Keratinocyte (primary cell): Measurements from ENCODE around the gene PTPRT. TPM values are rescaled to one million over a fixed set of nuclear protein-coding genes. Genes with fewer than 3 reads are reported as not detected.

Source experiments
- DNase-seq: peaks from one replicate; pipeline ENCODE4 v3.0.0-alpha.2; 2011; ENCODE audit warnings: low read depth, missing footprints, low spot score
- FAIRE-seq: peaks from 2 replicates; lab custom pipeline; 2011; peaks lifted over from hg19 to GRCh38; lab: Jason Lieb, UNC
- H2AFZ ChIP-seq: 2 replicates; pipeline ENCODE4 v1.6.0; 2012; ENCODE audit warnings: low read length, control low read depth, inconsistent platforms; ENCODE audit not compliant: control insufficient read depth
- H3K27ac ChIP-seq: 2 replicates; pipeline ENCODE4 v1.5.1; 2011; ENCODE audit warnings: low read length; ENCODE audit not compliant: control insufficient read depth, insufficient read depth
- H3K27me3 ChIP-seq: 3 replicates; pipeline ENCODE4 v1.6.0; 2011; ENCODE audit warnings: low read length; ENCODE audit not compliant: control insufficient read depth, insufficient read depth; ENCODE audit errors: extremely low read depth
- H3K36me3 ChIP-seq, 2 experiments: 2 replicates in 1 of 2; 3 replicates in 1 of 2; pipeline ENCODE4 v1.5.1; 2011; ENCODE audit warnings: low read length in 2 of 2, mild to moderate bottlenecking in 1 of 2; ENCODE audit not compliant: control insufficient read depth in 2 of 2, insufficient read depth in 2 of 2; ENCODE audit errors: extremely low read depth in 1 of 2
- H3K4me1 ChIP-seq: 3 replicates; pipeline ENCODE4 v1.5.1; 2011; ENCODE audit warnings: low read length; ENCODE audit not compliant: control insufficient read depth, insufficient read depth; ENCODE audit errors: extremely low read depth
- H3K4me2 ChIP-seq: 3 replicates; pipeline ENCODE4 v1.6.0; 2011; ENCODE audit warnings: low read depth, low read length; ENCODE audit not compliant: control insufficient read depth, insufficient read depth; ENCODE audit errors: extremely low read depth
- H3K4me3 ChIP-seq, 3 experiments: fragments of 200-600 bp in 1 of 3; sonication (generic) in 1 of 3; 2 replicates in 2 of 3; 3 replicates in 1 of 3; pipeline ENCODE4 v1.5.1; 2011 to 2016; ENCODE audit warnings: low read length in 3 of 3, mild to moderate bottlenecking in 3 of 3, control low read depth in 2 of 3, inconsistent platforms in 1 of 3, low read depth in 1 of 3, mixed read lengths in 1 of 3, mixed run types in 1 of 3, moderate library complexity in 1 of 3; ENCODE audit not compliant: control insufficient read depth in 2 of 3, insufficient read depth in 2 of 3; ENCODE audit errors: extremely low read depth in 1 of 3
- H3K79me2 ChIP-seq: 2 replicates; pipeline ENCODE4 v1.6.0; 2012; ENCODE audit warnings: low read length; ENCODE audit not compliant: control insufficient read depth, insufficient read depth
- H3K9ac ChIP-seq: 3 replicates; pipeline ENCODE4 v1.6.0; 2011; ENCODE audit warnings: low read length; ENCODE audit not compliant: control insufficient read depth, insufficient read depth; ENCODE audit errors: extremely low read depth
- H3K9me1 ChIP-seq: 3 replicates; pipeline ENCODE4 v1.6.0; 2011; ENCODE audit warnings: low read length; ENCODE audit not compliant: control insufficient read depth, insufficient read depth; ENCODE audit errors: extremely low read depth
- H3K9me3 ChIP-seq: 2 replicates; pipeline ENCODE4 v1.5.1; 2012; ENCODE audit warnings: low read depth, low read length; ENCODE audit not compliant: control insufficient read depth
- H4K20me1 ChIP-seq: 3 replicates; pipeline ENCODE4 v1.6.0; 2011; ENCODE audit warnings: low read length; ENCODE audit not compliant: control insufficient read depth, insufficient read depth; ENCODE audit errors: extremely low read depth
- EZH2 ChIP-seq: IDR thresholded peaks from one replicate; pipeline ENCODE4 v1.6.1; 2012; ENCODE audit warnings: inconsistent platforms, mild to moderate bottlenecking, low read length, moderate library complexity
- dilution Hi-C: fragments of 300-500 bp; cut with MboI; formaldehyde crosslinking; loops from one replicate; pipeline ENCODE4 v1.7.0; 2020; ENCODE audit warnings: low sequenced_read_pairs; ENCODE audit not compliant: extremely low pct_ligation_motif_present
- polyA plus RNA-seq, 5 experiments: library from polyadenylated mRNA; depleted of rRNA in 3 of 5; stranded (reverse) in 3 of 5; stranded (forward) in 1 of 5; unstranded in 1 of 5; fragments of >200 nt; gene quantifications; 1 replicate in 1 of 5; 2 replicates in 3 of 5; 3 replicates in 1 of 5; pipeline versions ENCODE4 v1.2.1 to v1.2.3, GENCODE V29; 2011 to 2012; ENCODE audit warnings: missing spikeins in 2 of 5, low read depth in 1 of 5, low replicate concordance in 1 of 5
- TF ChIP-seq, protein P1 (sequence below), 3 experiments: IDR thresholded peaks in 1 of 3; conservative IDR thresholded peaks in 1 of 3; optimal IDR thresholded peaks in 1 of 3; 2 replicates in 2 of 3; 3 replicates in 1 of 3; pipeline versions ENCODE3 to v1.5.1; 2011; ENCODE audit warnings: low read length in 3 of 3, mild to moderate bottlenecking in 3 of 3, moderate library complexity in 2 of 3, control low read depth in 1 of 3, inconsistent platforms in 1 of 3; ENCODE audit not compliant: insufficient read depth in 2 of 3; ENCODE audit errors: extremely low read depth in 1 of 3

PTPRT gene
- polyA plus RNA-seq, 1 donor (not counting 4 experiments of a cell fraction or from before 2014, with no cell fraction given), result not detected

GRCh38 chr20:42613076-42613475, 576.6 kb downstream of the PTPRT start:
- Histone ChIP-seq H3K4me3 (no peak overlapping the region), H3K9me3 (no peaks in the 10 kb centered on the region), H3K9ac (no peak overlapping the region), H4K20me1 (no peaks in the 10 kb centered on the region), H3K36me3 (no peaks in the 10 kb centered on the region), H3K27ac (no peak overlapping the region), H3K4me1 (no peaks in the 10 kb centered on the region), H3K4me2 (no peak overlapping the region), H3K9me1 (no peaks in the 10 kb centered on the region), H3K79me2 (no peaks in the 10 kb centered on the region), H2AFZ (no peak overlapping the region), H3K27me3 (no peaks in the 10 kb centered on the region)
- dilution Hi-C loops, result no loop called here
- DNase-seq, result no peak
- no peak for TF ChIP-seq EZH2
- TF ChIP-seq, protein P1, sequence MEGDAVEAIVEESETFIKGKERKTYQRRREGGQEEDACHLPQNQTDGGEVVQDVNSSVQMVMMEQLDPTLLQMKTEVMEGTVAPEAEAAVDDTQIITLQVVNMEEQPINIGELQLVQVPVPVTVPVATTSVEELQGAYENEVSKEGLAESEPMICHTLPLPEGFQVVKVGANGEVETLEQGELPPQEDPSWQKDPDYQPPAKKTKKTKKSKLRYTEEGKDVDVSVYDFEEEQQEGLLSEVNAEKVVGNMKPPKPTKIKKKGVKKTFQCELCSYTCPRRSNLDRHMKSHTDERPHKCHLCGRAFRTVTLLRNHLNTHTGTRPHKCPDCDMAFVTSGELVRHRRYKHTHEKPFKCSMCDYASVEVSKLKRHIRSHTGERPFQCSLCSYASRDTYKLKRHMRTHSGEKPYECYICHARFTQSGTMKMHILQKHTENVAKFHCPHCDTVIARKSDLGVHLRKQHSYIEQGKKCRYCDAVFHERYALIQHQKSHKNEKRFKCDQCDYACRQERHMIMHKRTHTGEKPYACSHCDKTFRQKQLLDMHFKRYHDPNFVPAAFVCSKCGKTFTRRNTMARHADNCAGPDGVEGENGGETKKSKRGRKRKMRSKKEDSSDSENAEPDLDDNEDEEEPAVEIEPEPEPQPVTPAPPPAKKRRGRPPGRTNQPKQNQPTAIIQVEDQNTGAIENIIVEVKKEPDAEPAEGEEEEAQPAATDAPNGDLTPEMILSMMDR (optimal IDR thresholded peaks at IDR 0.05 in 1 of 3, IDR thresholded peaks at IDR 0.05 in 1 of 3, conservative IDR thresholded peaks at IDR 0.05 in 1 of 3; ENCODE audit: extremely low read depth in 1 of 3, insufficient read depth in 2 of 3, low read length in 3 of 3), result no peak
- FAIRE-seq, result no peak

- FAIRE-seq, result no peak
Measured at GRCh38 chr20:42611889-42612837, 577.5 kb downstream of the PTPRT start.

More at GRCh38 chr20:42611889-42612837, 577.5 kb downstream of the PTPRT start:
- no peaks in the 10 kb centered on the region for H3K9me1 ChIP-seq
- H3K4me3 ChIP-seq, result no peak overlapping the region
- no peak for DNase-seq
- no peaks in the 10 kb centered on the region for H4K20me1 ChIP-seq
- H3K9ac ChIP-seq, result no peak overlapping the region
- H3K79me2 ChIP-seq, result no peaks in the 10 kb centered on the region
- no peaks in the 10 kb centered on the region for H3K9me3 ChIP-seq
- H3K36me3 ChIP-seq, result no peaks in the 10 kb centered on the region
- H3K27ac ChIP-seq, result no peak overlapping the region
- no peak overlapping the region for H2AFZ ChIP-seq
- peaks cover 3% of the 10 kb centered on the region for H3K4me1 ChIP-seq
- TF ChIP-seq, protein P1 (optimal IDR thresholded peaks at IDR 0.05 in 1 of 3, IDR thresholded peaks at IDR 0.05 in 1 of 3, conservative IDR thresholded peaks at IDR 0.05 in 1 of 3; ENCODE audit: extremely low read depth in 1 of 3, insufficient read depth in 2 of 3, low read length in 3 of 3), result no peak
- no peak for TF ChIP-seq EZH2
- H3K4me2 ChIP-seq, result no peak overlapping the region
- H3K27me3 ChIP-seq, result no peaks in the 10 kb centered on the region
- dilution Hi-C loops, result no loop called here
